Activated naive CD4-positive, alpha-beta T cell treated with anti-CD3 and anti-CD28 coated beads for 36 hours (primary cell): ENCODE measurements around the gene CDHR5. TPM values are rescaled to one million over a fixed set of nuclear protein-coding genes. Genes with fewer than 3 reads are reported as not detected.

Source experiments
- CTCF ChIA-PET: fragments of 350-600 bp; sonication (Branson Sonifier 250); formaldehyde crosslinking; loops from one replicate; lab custom pipeline; 2021; ENCODE audit warnings: antibody characterized with exemption; lab: Charles Lee
- DNase-seq: peaks from one replicate; pipeline ENCODE4 v3.0.0-alpha.2; 2020
- H3K27ac Mint-ChIP-seq: one replicate; pipeline ENCODE4 v1.8.0; 2021; ENCODE audit warnings: mild to moderate bottlenecking, mixed read lengths
- H3K27me3 Mint-ChIP-seq: one replicate; pipeline ENCODE4 v1.8.0; 2021; ENCODE audit warnings: low read depth, mixed read lengths
- H3K36me3 Mint-ChIP-seq: one replicate; pipeline ENCODE4 v1.8.0; 2021; ENCODE audit warnings: low read depth, mixed read lengths
- H3K4me1 Mint-ChIP-seq: one replicate; pipeline ENCODE4 v1.8.0; 2021; ENCODE audit warnings: low read depth, mixed read lengths
- H3K4me3 Mint-ChIP-seq: one replicate; pipeline ENCODE4 v1.8.0; 2021; ENCODE audit warnings: mild to moderate bottlenecking, moderate library complexity, mixed read lengths
- H3K9me3 Mint-ChIP-seq: one replicate; pipeline ENCODE4 v1.8.0; 2021; ENCODE audit warnings: mixed read lengths
- intact Hi-C: fragments of 100-400 bp; cut with micrococcal nuclease; formaldehyde crosslinking; loops from one replicate; pipeline ENCODE4 v1.15.1; 2023
- total RNA-seq, 2 experiments: library from RNA; stranded (reverse); gene quantifications; one replicate each; pipeline ENCODE4 v1.2.3, GENCODE V29; 2021

Gene CDHR5
- total RNA-seq, 2 experiments from 2014 or later = not detected

- CTCF ChIA-PET = no interaction called here
- Mint-ChIP-seq H3K4me1 (peaks cover 15% of the 10 kb centered on the region), H3K4me3 (no peak overlapping the region), H3K9me3 (no peaks in the 10 kb centered on the region), H3K27ac (no peak overlapping the region), H3K27me3 (no peaks in the 10 kb centered on the region), H3K36me3 (peaks cover 14% of the 10 kb centered on the region)
- DNase-seq = no peak
- intact Hi-C loops = no loop called here
These were observed 7.4 kb downstream of the CDHR5 start for GRCh38 chr11:617199-617911.

- peak overlapping the region; percentile 89 for H3K4me3 Mint-ChIP-seq
These were observed 8.2 kb downstream of the CDHR5 start for GRCh38 chr11:616320-617198.

GRCh38 chr11:615504-616319 lies 9.0 kb downstream of the CDHR5 start, which contains the start of gene IRF7:
Gene IRF7 (minus strand): TSS chr11:615950. CDS start chr11:615364, 586 bp downstream.
- H3K27ac Mint-ChIP-seq = peak within 1 kb of the TSS; percentile 93
- H3K27me3 Mint-ChIP-seq = no peaks in the 10 kb centered on the region
- H3K9me3 Mint-ChIP-seq = no peaks in the 10 kb centered on the region
- CTCF ChIA-PET = no interaction called here
- intact Hi-C loops = loop anchor here (1.0 to 2.0 kb wide), 2 partner anchors 39 to 80 kb away; partner anchors contain the start of genes DEAF1, PHRF1 and TMEM80
- H3K36me3 Mint-ChIP-seq = peaks cover 18% of the 10 kb centered on the region
- H3K4me3 Mint-ChIP-seq = peak within 1 kb of the TSS; percentile 89
- DNase-seq = peak; percentile 91
- peaks cover 15% of the 10 kb centered on the region for H3K4me1 Mint-ChIP-seq

More at GRCh38 chr11:616320-617198, 8.2 kb downstream of the CDHR5 start:
- DNase-seq = no peak
- CTCF ChIA-PET = no interaction called here
- peaks cover 15% of the 10 kb centered on the region for H3K36me3 Mint-ChIP-seq
- peaks cover 15% of the 10 kb centered on the region for H3K4me1 Mint-ChIP-seq
- intact Hi-C loops = loop anchor here (1.0 kb wide), 1 partner anchor 79 kb away; the partner anchor contains the start of genes DEAF1 and TMEM80
- H3K27ac Mint-ChIP-seq = peak overlapping the region; percentile 93
- H3K27me3 Mint-ChIP-seq = no peaks in the 10 kb centered on the region
- H3K9me3 Mint-ChIP-seq = no peaks in the 10 kb centered on the region

GRCh38 chr11:614623-615503 lies 9.9 kb downstream of the CDHR5 start:
- H3K36me3 Mint-ChIP-seq = peaks cover 19% of the 10 kb centered on the region
- H3K9me3 Mint-ChIP-seq = no peaks in the 10 kb centered on the region
- peak overlapping the region; percentile 89 for H3K4me3 Mint-ChIP-seq
- CTCF ChIA-PET = interaction anchor here (0.8 kb wide), 1 partner anchor 108 kb away, joined by 4 read pairs; no protein-coding TSS in a partner anchor
- no peak for DNase-seq
- intact Hi-C loops = loop anchor here (2.0 kb wide), 1 partner anchor 38 kb away; the partner anchor contains the start of gene PHRF1
- no peaks in the 10 kb centered on the region for H3K27me3 Mint-ChIP-seq
- peaks cover 15% of the 10 kb centered on the region for H3K4me1 Mint-ChIP-seq
- peak overlapping the region; percentile 93 for H3K27ac Mint-ChIP-seq

GRCh38 chr11:614021-614622 lies 10.6 kb downstream of the CDHR5 start:
- intact Hi-C loops = loop anchor here (2.0 kb wide), 1 partner anchor 37 kb away; the partner anchor contains the start of gene PHRF1
- DNase-seq = peak; percentile 21
- Mint-ChIP-seq H3K4me3 (peak overlapping the region; percentile 89), H3K27me3 (no peaks in the 10 kb centered on the region), H3K36me3 (peaks cover 19% of the 10 kb centered on the region), H3K4me1 (peaks cover 15% of the 10 kb centered on the region), H3K27ac (peak overlapping the region; percentile 82), H3K9me3 (no peaks in the 10 kb centered on the region)
- CTCF ChIA-PET = interaction anchor here (0.8 kb wide), 1 partner anchor 108 kb away, joined by 4 read pairs; no protein-coding TSS in a partner anchor

- CTCF ChIA-PET = interaction anchor here (1.4 kb wide), 1 partner anchor 109 kb away, joined by 4 read pairs; no protein-coding TSS in a partner anchor
- Mint-ChIP-seq H3K9me3 (no peaks in the 10 kb centered on the region), H3K4me3 (peak overlapping the region; percentile 89), H3K27ac (peak overlapping the region; percentile 69), H3K27me3 (no peaks in the 10 kb centered on the region), H3K36me3 (peaks cover 20% of the 10 kb centered on the region), H3K4me1 (peaks cover 15% of the 10 kb centered on the region)
- DNase-seq = peak; percentile 94
- intact Hi-C loops = loop anchor here (2.0 kb wide), 2 partner anchors 53 to 77 kb away; partner anchors contain the start of genes LMNTD2, LRRC56 and RASSF7
These were observed 11.3 kb downstream of the CDHR5 start for GRCh38 chr11:613369-613968.

- Mint-ChIP-seq H3K4me1 (peaks cover 15% of the 10 kb centered on the region), H3K27ac (peak overlapping the region; percentile 41), H3K27me3 (no peaks in the 10 kb centered on the region), H3K9me3 (no peaks in the 10 kb centered on the region), H3K36me3 (peaks cover 22% of the 10 kb centered on the region), H3K4me3 (no peak overlapping the region)
- CTCF ChIA-PET = interaction anchor here (1.4 kb wide), 1 partner anchor 110 kb away, joined by 4 read pairs; no protein-coding TSS in a partner anchor
- intact Hi-C loops = loop anchor here (1.0 to 2.0 kb wide), 3 partner anchors 25 to 76 kb away; partner anchors contain the start of genes LMNTD2, LRRC56 and RASSF7
- DNase-seq = no peak
These were observed 11.8 kb downstream of the CDHR5 start for GRCh38 chr11:612961-613300.

GRCh38 chr11:612201-612960 lies 12.4 kb downstream of the CDHR5 start:
- CTCF ChIA-PET = interaction anchor here (0.5 to 1.4 kb wide), 2 partner anchors 61 to 111 kb away, joined by 4 read pairs; no protein-coding TSS in a partner anchor
- DNase-seq = no peak
- H3K27ac Mint-ChIP-seq = peak overlapping the region; percentile 65
- peaks cover 23% of the 10 kb centered on the region for H3K36me3 Mint-ChIP-seq
- intact Hi-C loops = loop anchor here (1.0 to 2.0 kb wide), 3 partner anchors 24 to 76 kb away; partner anchors contain the start of genes LMNTD2, LRRC56 and RASSF7
- H3K9me3 Mint-ChIP-seq = no peaks in the 10 kb centered on the region
- H3K4me3 Mint-ChIP-seq = no peak overlapping the region
- no peaks in the 10 kb centered on the region for H3K27me3 Mint-ChIP-seq
- peaks cover 15% of the 10 kb centered on the region for H3K4me1 Mint-ChIP-seq

- intact Hi-C loops = no loop called here
- Mint-ChIP-seq H3K4me3 (no peak overlapping the region), H3K36me3 (peaks cover 25% of the 10 kb centered on the region), H3K9me3 (no peaks in the 10 kb centered on the region), H3K27ac (peak overlapping the region; percentile 41), H3K4me1 (peaks cover 15% of the 10 kb centered on the region), H3K27me3 (no peaks in the 10 kb centered on the region)
- no peak for DNase-seq
- CTCF ChIA-PET = no interaction called here
These were observed 13.5 kb downstream of the CDHR5 start for GRCh38 chr11:611001-611996.
